Dedifferentiated amniotic fluid mesenchymal stem cell (primary cell): Measurements from ENCODE around the gene GDPGP1.
"Not testable (repeated sequence)": the region's sequence is repeated elsewhere in the genome, so short reads cannot be mapped to it uniquely, and the experiment has no call there.

Source experiments
- DNase-seq: peaks from one replicate; pipeline ENCODE4 v3.0.0-alpha.2; 2016; ENCODE audit errors: extremely low spot score

GDPGP1 gene

GRCh38 chr15:90234096-90234988 lies at the start of gene GDPGP1:
Gene GDPGP1, plus strand, starts transcription at chr15:90234209. Its CDS starts 6,700 bp downstream, at chr15:90240909.
- no peak for DNase-seq

- no peak for DNase-seq
These were observed 49.0 kb upstream of the GDPGP1 start for GRCh38 chr15:90184786-90185704.

- DNase-seq: no peak
These were observed 46.6 kb upstream of the GDPGP1 start for GRCh38 chr15:90187257-90187868.

GRCh38 chr15:90188065-90188464 lies 45.9 kb upstream of the GDPGP1 start:
- DNase-seq: not testable (repeated sequence)

GRCh38 chr15:90188914-90189748 lies 44.9 kb upstream of the GDPGP1 start:
- no peak for DNase-seq

GRCh38 chr15:90189781-90190467 lies 44.1 kb upstream of the GDPGP1 start:
- no peak for DNase-seq

- no peak for DNase-seq
These were observed 43.2 kb upstream of the GDPGP1 start for GRCh38 chr15:90190606-90191343.

- DNase-seq: no peak
These were observed 42.7 kb upstream of the GDPGP1 start for GRCh38 chr15:90191344-90191687.

- DNase-seq: no peak
These were observed 42.1 kb upstream of the GDPGP1 start for GRCh38 chr15:90191794-90192509.

- no peak for DNase-seq
These were observed 40.8 kb upstream of the GDPGP1 start for GRCh38 chr15:90192961-90193786.

- no peak for DNase-seq
These were observed 39.4 kb upstream of the GDPGP1 start for GRCh38 chr15:90194655-90195054.

GRCh38 chr15:90200534-90201129 lies 33.4 kb upstream of the GDPGP1 start:
- no peak for DNase-seq

- peak; percentile 30 for DNase-seq
These were observed 32.7 kb upstream of the GDPGP1 start, which contains the start of gene SEMA4B for GRCh38 chr15:90201130-90201943. Gene SEMA4B, plus strand, starts transcription at chr15:90201330. Its CDS starts 249 bp downstream, at chr15:90201579.

GRCh38 chr15:90201944-90202375 lies 32.0 kb upstream of the GDPGP1 start:
- no peak for DNase-seq

- no peak for DNase-seq
These were observed 31.1 kb upstream of the GDPGP1 start for GRCh38 chr15:90202929-90203328.

- DNase-seq: no peak
These were observed 30.5 kb upstream of the GDPGP1 start for GRCh38 chr15:90203473-90203872.

GRCh38 chr15:90203922-90204321 lies 30.1 kb upstream of the GDPGP1 start:
- no peak for DNase-seq
